H9 (cell line): ENCODE results near the gene RIC1. TPM values are rescaled to one million over a fixed set of nuclear protein-coding genes. Genes with fewer than 3 reads are reported as not detected.

Experiments
- DNase-seq: peaks from one replicate; pipeline ENCODE4 v3.0.0-alpha.2; 2017
- H2AFZ ChIP-seq: one replicate; pipeline ENCODE4 v1.6.1; 2013; ENCODE audit warnings: mild to moderate bottlenecking, low read length, control low read depth, moderate library complexity
- H2AK5ac ChIP-seq: 2 replicates; pipeline ENCODE4 v1.6.1; 2013; ENCODE audit warnings: low read length, control low read depth, mixed read lengths; ENCODE audit not compliant: insufficient read length
- H2BK120ac ChIP-seq: one replicate; pipeline ENCODE4 v1.6.1; 2013; ENCODE audit warnings: low read depth, mild to moderate bottlenecking, low read length, control low read depth, inconsistent platforms; ENCODE audit not compliant: poor library complexity, severe bottlenecking
- H2BK12ac ChIP-seq: 2 replicates; pipeline ENCODE4 v1.6.1; 2013; ENCODE audit warnings: low read length, control low read depth, mixed read lengths, low read depth; ENCODE audit not compliant: insufficient read length
- H2BK15ac ChIP-seq: 2 replicates; pipeline ENCODE4 v1.6.1; 2013; ENCODE audit warnings: low read depth, low read length, control low read depth
- H2BK20ac ChIP-seq: one replicate; pipeline ENCODE4 v1.6.1; 2013; ENCODE audit warnings: low read depth, mild to moderate bottlenecking, low read length, control low read depth, inconsistent platforms; ENCODE audit not compliant: poor library complexity, severe bottlenecking
- H2BK5ac ChIP-seq: 2 replicates; pipeline ENCODE4 v1.6.1; 2013; ENCODE audit warnings: low read length, control low read depth, mixed read lengths; ENCODE audit not compliant: insufficient read length
- H3K14ac ChIP-seq: 2 replicates; pipeline ENCODE4 v1.6.1; 2013; ENCODE audit warnings: low read length, control low read depth; ENCODE audit not compliant: insufficient read depth
- H3K18ac ChIP-seq: 2 replicates; pipeline ENCODE4 v1.6.1; 2013; ENCODE audit warnings: low read depth, mild to moderate bottlenecking, mixed read lengths, low read length, control low read depth; ENCODE audit not compliant: insufficient read length
- H3K23ac ChIP-seq: 2 replicates; pipeline ENCODE4 v1.6.1; 2013; ENCODE audit warnings: low read length, control low read depth, mixed read lengths, low read depth; ENCODE audit not compliant: insufficient read length
- H3K23me2 ChIP-seq: 2 replicates; pipeline ENCODE4 v1.6.1; 2013; ENCODE audit warnings: low read depth, mild to moderate bottlenecking, mixed read lengths, low read length, control low read depth; ENCODE audit not compliant: insufficient read length, poor library complexity, severe bottlenecking
- H3K27ac ChIP-seq: 2 replicates; pipeline ENCODE4 v1.5.1; 2013; ENCODE audit warnings: low read length, control low read depth, mixed read lengths, low read depth; ENCODE audit not compliant: insufficient read length
- H3K27me3 ChIP-seq: 2 replicates; pipeline ENCODE4 v1.6.1; 2013; ENCODE audit warnings: low read length, control low read depth, inconsistent platforms; ENCODE audit not compliant: insufficient read depth
- H3K4ac ChIP-seq: 2 replicates; pipeline ENCODE4 v1.6.1; 2013; ENCODE audit warnings: low read depth, mild to moderate bottlenecking, control low read depth, inconsistent platforms, low read length, moderate library complexity
- H3K4me1 ChIP-seq: 2 replicates; pipeline ENCODE4 v1.6.1; 2013; ENCODE audit warnings: low read length, control low read depth, inconsistent platforms; ENCODE audit not compliant: insufficient read depth
- H3K4me2 ChIP-seq: 2 replicates; pipeline ENCODE4 v1.6.1; 2013; ENCODE audit warnings: low read length, control low read depth, mixed read lengths; ENCODE audit not compliant: insufficient read length, insufficient read depth
- H3K56ac ChIP-seq: 2 replicates; pipeline ENCODE4 v1.6.1; 2013; ENCODE audit warnings: low read depth, mild to moderate bottlenecking, mixed read lengths, low read length, control low read depth; ENCODE audit not compliant: insufficient read length
- H3K79me1 ChIP-seq: 2 replicates; pipeline ENCODE4 v1.6.1; 2013; ENCODE audit warnings: low read depth, mild to moderate bottlenecking, moderate library complexity, low read length, control low read depth, inconsistent platforms; ENCODE audit not compliant: insufficient read depth, poor library complexity, severe bottlenecking
- H3K79me2 ChIP-seq: 2 replicates; pipeline ENCODE4 v1.6.1; 2013; ENCODE audit warnings: low read length, control low read depth, inconsistent platforms; ENCODE audit not compliant: insufficient read depth
- H3K9ac ChIP-seq: 2 replicates; pipeline ENCODE4 v1.6.1; 2013; ENCODE audit warnings: low read length, control low read depth, mixed read lengths; ENCODE audit not compliant: insufficient read length; ENCODE audit errors: extremely low read depth
- H3K9me3 ChIP-seq: one replicate; pipeline ENCODE4 v1.6.1; 2013; ENCODE audit warnings: low read depth, low read length, inconsistent platforms; ENCODE audit not compliant: control insufficient read depth
- H3T11ph ChIP-seq: one replicate; pipeline ENCODE4 v1.6.1; 2013; ENCODE audit warnings: mild to moderate bottlenecking, low read length, control low read depth, inconsistent platforms
- H4K20me1 ChIP-seq: one replicate; pipeline ENCODE4 v1.6.1; 2013; ENCODE audit not compliant: control insufficient read depth, insufficient read length, insufficient read depth
- H4K5ac ChIP-seq: 2 replicates; pipeline ENCODE4 v1.6.1; 2013; ENCODE audit warnings: low read depth, mild to moderate bottlenecking, mixed read lengths, low read length, control low read depth; ENCODE audit not compliant: insufficient read length
- H4K8ac ChIP-seq: replicated peaks from 2 replicates; pipeline ENCODE4 v1.6.1; 2013; ENCODE audit warnings: low read length, control low read depth, mixed read lengths, low read depth; ENCODE audit not compliant: insufficient read length
- H4K91ac ChIP-seq: 2 replicates; pipeline ENCODE4 v1.6.1; 2013; ENCODE audit warnings: low read depth, mild to moderate bottlenecking, moderate library complexity, mixed read lengths, low read length, control low read depth; ENCODE audit not compliant: insufficient read length
- H3K27ac Mint-ChIP-seq, 3 experiments: 2 replicates in 2 of 3; 3 replicates in 1 of 3; pipeline ENCODE4 v1.8.0; 2020 to 2021; ENCODE audit warnings: mixed read lengths in 3 of 3, mild to moderate bottlenecking in 1 of 3, moderate library complexity in 1 of 3
- H3K27me3 Mint-ChIP-seq: 2 replicates; pipeline ENCODE4 v1.8.0; 2021; ENCODE audit warnings: low read depth, mild to moderate bottlenecking, moderate library complexity, mixed read lengths
- H3K36me3 Mint-ChIP-seq, 3 experiments: 2 replicates in 2 of 3; 3 replicates in 1 of 3; pipeline ENCODE4 v1.8.0; 2020 to 2021; ENCODE audit warnings: low read depth in 3 of 3, mixed read lengths in 3 of 3; ENCODE audit not compliant: insufficient read depth in 1 of 3
- H3K4me1 Mint-ChIP-seq, 2 experiments: 2 replicates each; pipeline ENCODE4 v1.8.0; 2020; ENCODE audit warnings: mixed read lengths in 2 of 2
- H3K4me3 Mint-ChIP-seq, 2 experiments: 2 replicates in 1 of 2; 3 replicates in 1 of 2; pipeline ENCODE4 v1.8.0; 2020 to 2021; ENCODE audit warnings: mild to moderate bottlenecking in 2 of 2, mixed read lengths in 2 of 2, moderate library complexity in 1 of 2
- H3K9me3 Mint-ChIP-seq, 2 experiments: 2 replicates in 1 of 2; 3 replicates in 1 of 2; pipeline ENCODE4 v1.8.0; 2020; ENCODE audit warnings: mild to moderate bottlenecking in 2 of 2, mixed read lengths in 2 of 2, moderate library complexity in 1 of 2
- CTCF ChIP-seq: fragments of 200-600 bp; sonication (generic); conservative IDR thresholded peaks from 3 replicates; pipeline ENCODE4 v1.8.0; 2021; ENCODE audit warnings: antibody characterized with exemption, mild to moderate bottlenecking
- WGBS: extraction: QIAGEN DNeasy Blood & Tissue Kit; methylation state at CpG from one replicate; pipeline ENCODE4 v1.1.7; 2013; ENCODE audit warnings: missing lambda C conversion rate, low lambda C conversion rate, mixed read lengths; ENCODE audit not compliant: insufficient read length; ENCODE audit errors: extremely low coverage; 5-methylcytosine and 5-hydroxymethylcytosine counted together
- total RNA-seq: library from RNA; stranded (reverse); gene quantifications from 2 replicates; pipeline ENCODE4 v1.2.1, GENCODE V29; 2021

RIC1 gene
- total RNA-seq, 1 experiment from 2014 or later: 13.7 TPM

GRCh38 chr9:5633243-5633642 is 4.3 kb downstream of the RIC1 start:
- H2AK5ac ChIP-seq: no peak overlapping the region
- no peak overlapping the region for H3K14ac ChIP-seq
- TF ChIP-seq CTCF: no peak
- no peak overlapping the region for H3K18ac ChIP-seq
- H3K9me3 Mint-ChIP-seq: peaks cover 0 to 13% of the 10 kb centered on the region in 2 experiments; a peak in 3 of 5 replicates
- no peaks in the 10 kb centered on the region for H3K27me3 ChIP-seq
- no peak overlapping the region for H3K56ac ChIP-seq
- H3K9me3 ChIP-seq: no peaks in the 10 kb centered on the region
- peaks cover 8% of the 10 kb centered on the region for H3K23me2 ChIP-seq
- peaks cover 0 to 22% (median 12%) of the 10 kb centered on the region in 3 experiments; a peak in 5 of 7 replicates for H3K36me3 Mint-ChIP-seq
- no peak overlapping the region for H3K23ac ChIP-seq
- H2BK120ac ChIP-seq: no peak overlapping the region
- H4K5ac ChIP-seq: no peak overlapping the region
- H2AFZ ChIP-seq: no peak overlapping the region
- H3T11ph ChIP-seq: no peak overlapping the region
- no peak overlapping the region for H2BK5ac ChIP-seq
- H3K79me1 ChIP-seq: peaks cover 5% of the 10 kb centered on the region
- no peak overlapping the region for H2BK15ac ChIP-seq
- no peak overlapping the region for H3K4me3 Mint-ChIP-seq
- no peaks in the 10 kb centered on the region for H3K4me1 ChIP-seq
- no peak overlapping the region for H2BK12ac ChIP-seq
- no peak overlapping the region for H3K27ac Mint-ChIP-seq
- H4K20me1 ChIP-seq: no peaks in the 10 kb centered on the region
- H3K27ac ChIP-seq: no peak overlapping the region
- WGBS: no CpG with 5 or more reads among the region's 2 CpGs
- H4K8ac ChIP-seq: no peak overlapping the region
- H4K91ac ChIP-seq: no peak overlapping the region
- no peak overlapping the region for H2BK20ac ChIP-seq
- no peaks in the 10 kb centered on the region for H3K27me3 Mint-ChIP-seq
- DNase-seq: no peak
- H3K9ac ChIP-seq: no peak overlapping the region
- H3K4me1 Mint-ChIP-seq: peaks cover 15 to 18% of the 10 kb centered on the region in 2 experiments
- peaks cover 27% of the 10 kb centered on the region; the same call in 1 of the 2 replicates for H3K79me2 ChIP-seq
- H3K4me2 ChIP-seq: no peak overlapping the region
- H3K4ac ChIP-seq: no peak overlapping the region
